ENCODE measurements around the gene ANKRD63. TPM values are rescaled to one million over a fixed set of nuclear protein-coding genes. Genes with fewer than 3 reads are reported as not detected.
A peak's percentile ranks its signal among the peaks of the same experiment; 100 is the strongest.

Gene ANKRD63
- total RNA-seq, 1 donor, result not detected

DNA sequence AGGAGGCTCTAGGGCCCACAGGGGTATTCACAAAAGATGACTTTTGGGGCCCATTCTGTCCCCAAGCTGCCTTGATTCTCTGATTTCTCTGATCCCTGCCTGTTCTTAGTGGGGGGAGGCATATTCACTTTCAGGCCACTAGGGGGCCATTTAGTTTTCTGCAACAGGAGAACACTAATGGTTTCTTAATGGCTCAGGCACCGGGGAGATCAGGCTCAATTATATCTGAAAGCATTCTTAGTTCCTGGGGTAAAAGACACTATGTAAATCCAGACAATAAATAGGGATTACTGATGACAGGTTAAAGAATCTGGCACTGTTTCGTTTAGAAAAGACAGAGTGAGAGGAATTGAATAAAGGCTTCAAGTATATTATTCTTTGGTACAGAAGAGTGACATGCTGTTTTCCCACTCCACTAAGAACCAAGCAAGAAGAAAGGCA is 38.1 kb upstream of the ANKRD63 start:
- Histone ChIP-seq H3K4me3 (ENCODE audit: insufficient read depth, low read length) (no peak overlapping the region), H3K27ac (ENCODE audit: low read depth, low read length) (no peak overlapping the region), H3K9me3 (ENCODE audit: low read depth, low read length) (no peaks in the 10 kb centered on the region), H3K36me3 (ENCODE audit: insufficient read depth, low read length) (no peaks in the 10 kb centered on the region), H4K20me1 (ENCODE audit: insufficient read depth, low read length) (peaks cover 8% of the 10 kb centered on the region), H2AFZ (ENCODE audit: low read length) (no peak overlapping the region), H3K4me1 (ENCODE audit: insufficient read depth, low read length) (peaks cover 20% of the 10 kb centered on the region), H3K79me2 (ENCODE audit: insufficient read depth, low read length) (peaks cover 17% of the 10 kb centered on the region), H3K4me2 (ENCODE audit: insufficient read depth, low read length) (no peak overlapping the region), H3K27me3 (ENCODE audit: insufficient read depth, low read length) (no peaks in the 10 kb centered on the region)
- peak; percentile 95 for DNase-seq (ENCODE audit: insufficient read length, low spot score, missing footprints)
- TF ChIP-seq, protein P1, sequence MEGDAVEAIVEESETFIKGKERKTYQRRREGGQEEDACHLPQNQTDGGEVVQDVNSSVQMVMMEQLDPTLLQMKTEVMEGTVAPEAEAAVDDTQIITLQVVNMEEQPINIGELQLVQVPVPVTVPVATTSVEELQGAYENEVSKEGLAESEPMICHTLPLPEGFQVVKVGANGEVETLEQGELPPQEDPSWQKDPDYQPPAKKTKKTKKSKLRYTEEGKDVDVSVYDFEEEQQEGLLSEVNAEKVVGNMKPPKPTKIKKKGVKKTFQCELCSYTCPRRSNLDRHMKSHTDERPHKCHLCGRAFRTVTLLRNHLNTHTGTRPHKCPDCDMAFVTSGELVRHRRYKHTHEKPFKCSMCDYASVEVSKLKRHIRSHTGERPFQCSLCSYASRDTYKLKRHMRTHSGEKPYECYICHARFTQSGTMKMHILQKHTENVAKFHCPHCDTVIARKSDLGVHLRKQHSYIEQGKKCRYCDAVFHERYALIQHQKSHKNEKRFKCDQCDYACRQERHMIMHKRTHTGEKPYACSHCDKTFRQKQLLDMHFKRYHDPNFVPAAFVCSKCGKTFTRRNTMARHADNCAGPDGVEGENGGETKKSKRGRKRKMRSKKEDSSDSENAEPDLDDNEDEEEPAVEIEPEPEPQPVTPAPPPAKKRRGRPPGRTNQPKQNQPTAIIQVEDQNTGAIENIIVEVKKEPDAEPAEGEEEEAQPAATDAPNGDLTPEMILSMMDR (IDR thresholded peaks at IDR 0.05; ENCODE audit: extremely low read depth, low read depth, low read length), result peak; percentile 91

DNA sequence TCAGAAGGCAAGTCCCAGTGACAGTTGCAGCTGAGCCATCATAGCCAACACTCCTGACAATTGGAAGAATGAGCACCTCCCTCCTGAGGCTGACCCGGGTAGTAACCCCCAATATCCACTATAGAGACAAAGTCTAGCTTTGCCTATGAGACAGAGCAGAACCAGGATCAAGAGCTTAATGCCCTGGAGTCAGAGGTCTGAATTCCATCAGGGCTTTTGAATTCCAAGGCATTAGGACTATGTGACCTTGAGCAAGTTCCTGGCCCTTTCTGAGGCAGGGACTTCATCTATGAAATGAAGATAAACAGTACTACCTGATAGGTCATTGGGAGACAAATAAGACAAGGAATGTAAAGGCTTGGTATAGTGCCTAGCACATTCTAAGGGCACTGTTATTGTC is 37.5 kb upstream of the ANKRD63 start:
- H3K27ac ChIP-seq (ENCODE audit: low read depth, low read length), result no peak overlapping the region
- TF ChIP-seq, protein P1 (IDR thresholded peaks at IDR 0.05; ENCODE audit: extremely low read depth, low read depth, low read length), result no peak

DNA sequence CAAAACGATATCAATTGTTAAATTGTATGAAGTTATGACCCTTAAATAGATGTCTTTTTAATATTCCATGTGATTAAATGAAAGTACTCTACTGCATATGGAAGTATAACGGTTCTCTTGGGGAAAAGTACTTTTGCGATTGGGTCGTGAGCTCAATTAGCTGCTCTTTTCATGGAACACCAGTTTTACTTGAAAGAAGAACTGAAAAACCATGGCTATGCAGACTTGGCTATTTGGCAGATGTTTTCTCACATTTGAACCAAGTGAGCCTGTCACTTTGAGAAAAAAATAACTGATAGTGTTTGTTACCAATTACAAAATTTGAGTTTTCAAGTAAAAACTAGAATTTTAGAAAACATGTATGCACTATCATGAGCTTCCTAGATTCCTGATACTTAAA is 34.7 kb upstream of the ANKRD63 start:
- Histone ChIP-seq H3K79me2 (ENCODE audit: insufficient read depth, low read length) (no peaks in the 10 kb centered on the region), H3K27ac (ENCODE audit: low read depth, low read length) (no peak overlapping the region), H3K36me3 (ENCODE audit: insufficient read depth, low read length) (no peaks in the 10 kb centered on the region), H3K4me3 (ENCODE audit: insufficient read depth, low read length) (no peak overlapping the region), H3K4me1 (ENCODE audit: insufficient read depth, low read length) (peaks cover 19% of the 10 kb centered on the region), H2AFZ (ENCODE audit: low read length) (no peak overlapping the region), H3K4me2 (ENCODE audit: insufficient read depth, low read length) (no peak overlapping the region), H4K20me1 (ENCODE audit: insufficient read depth, low read length) (no peaks in the 10 kb centered on the region), H3K27me3 (ENCODE audit: insufficient read depth, low read length) (no peaks in the 10 kb centered on the region), H3K9me3 (ENCODE audit: low read depth, low read length) (no peaks in the 10 kb centered on the region)
- TF ChIP-seq, protein P1 (IDR thresholded peaks at IDR 0.05; ENCODE audit: extremely low read depth, low read depth, low read length), result no peak
- no peak for DNase-seq (ENCODE audit: insufficient read length, low spot score, missing footprints)

More for the DNA sequence above, 37.5 kb upstream of the ANKRD63 start:
- Histone ChIP-seq H3K79me2 (ENCODE audit: insufficient read depth, low read length) (peaks cover 12% of the 10 kb centered on the region), H4K20me1 (ENCODE audit: insufficient read depth, low read length) (peaks cover 6% of the 10 kb centered on the region), H3K4me2 (ENCODE audit: insufficient read depth, low read length) (no peak overlapping the region), H2AFZ (ENCODE audit: low read length) (no peak overlapping the region), H3K27me3 (ENCODE audit: insufficient read depth, low read length) (no peaks in the 10 kb centered on the region), H3K4me1 (ENCODE audit: insufficient read depth, low read length) (peaks cover 14% of the 10 kb centered on the region), H3K36me3 (ENCODE audit: insufficient read depth, low read length) (no peaks in the 10 kb centered on the region), H3K9me3 (ENCODE audit: low read depth, low read length) (no peaks in the 10 kb centered on the region), H3K4me3 (ENCODE audit: insufficient read depth, low read length) (no peak overlapping the region)
- DNase-seq (ENCODE audit: insufficient read length, low spot score, missing footprints), result no peak

DNA sequence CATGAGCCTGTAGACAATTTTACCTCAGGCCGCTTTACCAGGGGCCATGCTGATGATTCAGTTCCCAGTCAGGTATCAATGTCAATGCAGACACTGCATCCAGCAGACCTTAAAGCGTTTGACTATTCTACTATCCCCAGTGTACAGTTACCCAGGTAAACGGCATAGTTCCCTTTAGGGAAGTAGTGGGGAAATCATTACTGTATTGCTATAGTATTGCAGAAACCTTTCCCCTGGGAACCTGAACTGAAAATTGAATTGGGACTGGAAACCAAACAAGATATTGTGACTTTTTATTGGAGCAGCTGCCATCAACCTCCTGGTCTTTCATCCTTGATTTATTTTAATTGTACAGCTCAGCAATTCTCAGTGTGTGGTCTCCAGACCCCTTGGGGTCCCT is 34.1 kb upstream of the ANKRD63 start:
- Histone ChIP-seq H3K9me3 (ENCODE audit: low read depth, low read length) (no peaks in the 10 kb centered on the region), H3K27me3 (ENCODE audit: insufficient read depth, low read length) (peaks cover 1% of the 10 kb centered on the region), H3K4me3 (ENCODE audit: insufficient read depth, low read length) (no peak overlapping the region), H4K20me1 (ENCODE audit: insufficient read depth, low read length) (no peaks in the 10 kb centered on the region), H3K4me2 (ENCODE audit: insufficient read depth, low read length) (no peak overlapping the region), H2AFZ (ENCODE audit: low read length) (no peak overlapping the region), H3K27ac (ENCODE audit: low read depth, low read length) (no peak overlapping the region), H3K79me2 (ENCODE audit: insufficient read depth, low read length) (no peaks in the 10 kb centered on the region), H3K36me3 (ENCODE audit: insufficient read depth, low read length) (no peaks in the 10 kb centered on the region), H3K4me1 (ENCODE audit: insufficient read depth, low read length) (peaks cover 17% of the 10 kb centered on the region)
- TF ChIP-seq, protein P1 (IDR thresholded peaks at IDR 0.05; ENCODE audit: extremely low read depth, low read depth, low read length), result no peak
- no peak for DNase-seq (ENCODE audit: insufficient read length, low spot score, missing footprints)

Measured in osteoblast (primary cell).